ENCODE measurements around the gene STOM.

STOM gene

DNA sequence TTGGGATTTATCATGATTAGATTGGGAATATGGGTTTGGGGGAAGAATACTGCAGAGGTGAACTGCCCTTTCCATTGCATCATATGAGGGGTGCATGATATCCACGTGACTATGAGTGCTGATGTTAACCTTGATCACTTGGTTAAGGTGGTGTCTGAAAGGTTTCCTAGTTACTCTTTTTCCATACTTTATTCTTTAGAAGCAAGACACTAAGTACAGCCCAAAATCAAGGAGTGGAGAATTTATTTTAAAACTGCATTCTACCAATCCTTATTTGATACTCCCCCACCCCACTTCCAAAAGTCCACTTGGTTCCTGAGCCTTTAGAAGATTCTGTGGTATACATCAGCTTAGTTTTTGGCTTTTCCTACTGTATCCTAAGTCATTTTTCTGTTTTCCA, 20.3 kb upstream of the STOM start:
- Histone ChIP-seq H3K4me3 (ENCODE audit: low read depth in 1 of 2, low read length in 1 of 2) (no peak overlapping the region), H3K27me3 (no peaks in the 10 kb centered on the region), H3K9me3 (no peaks in the 10 kb centered on the region), H3K4me1 (ENCODE audit: control insufficient read depth in 1 of 2, insufficient read depth in 1 of 2, low read depth in 1 of 2, low read length in 1 of 2) (peaks cover 25 to 37% of the 10 kb centered on the region in 2 experiments), H3K36me3 (no peaks in the 10 kb centered on the region), H3K27ac (no peak overlapping the region)
- TF ChIP-seq, protein P1, sequence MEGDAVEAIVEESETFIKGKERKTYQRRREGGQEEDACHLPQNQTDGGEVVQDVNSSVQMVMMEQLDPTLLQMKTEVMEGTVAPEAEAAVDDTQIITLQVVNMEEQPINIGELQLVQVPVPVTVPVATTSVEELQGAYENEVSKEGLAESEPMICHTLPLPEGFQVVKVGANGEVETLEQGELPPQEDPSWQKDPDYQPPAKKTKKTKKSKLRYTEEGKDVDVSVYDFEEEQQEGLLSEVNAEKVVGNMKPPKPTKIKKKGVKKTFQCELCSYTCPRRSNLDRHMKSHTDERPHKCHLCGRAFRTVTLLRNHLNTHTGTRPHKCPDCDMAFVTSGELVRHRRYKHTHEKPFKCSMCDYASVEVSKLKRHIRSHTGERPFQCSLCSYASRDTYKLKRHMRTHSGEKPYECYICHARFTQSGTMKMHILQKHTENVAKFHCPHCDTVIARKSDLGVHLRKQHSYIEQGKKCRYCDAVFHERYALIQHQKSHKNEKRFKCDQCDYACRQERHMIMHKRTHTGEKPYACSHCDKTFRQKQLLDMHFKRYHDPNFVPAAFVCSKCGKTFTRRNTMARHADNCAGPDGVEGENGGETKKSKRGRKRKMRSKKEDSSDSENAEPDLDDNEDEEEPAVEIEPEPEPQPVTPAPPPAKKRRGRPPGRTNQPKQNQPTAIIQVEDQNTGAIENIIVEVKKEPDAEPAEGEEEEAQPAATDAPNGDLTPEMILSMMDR (IDR thresholded peaks at IDR 0.05), result no peak

DNA sequence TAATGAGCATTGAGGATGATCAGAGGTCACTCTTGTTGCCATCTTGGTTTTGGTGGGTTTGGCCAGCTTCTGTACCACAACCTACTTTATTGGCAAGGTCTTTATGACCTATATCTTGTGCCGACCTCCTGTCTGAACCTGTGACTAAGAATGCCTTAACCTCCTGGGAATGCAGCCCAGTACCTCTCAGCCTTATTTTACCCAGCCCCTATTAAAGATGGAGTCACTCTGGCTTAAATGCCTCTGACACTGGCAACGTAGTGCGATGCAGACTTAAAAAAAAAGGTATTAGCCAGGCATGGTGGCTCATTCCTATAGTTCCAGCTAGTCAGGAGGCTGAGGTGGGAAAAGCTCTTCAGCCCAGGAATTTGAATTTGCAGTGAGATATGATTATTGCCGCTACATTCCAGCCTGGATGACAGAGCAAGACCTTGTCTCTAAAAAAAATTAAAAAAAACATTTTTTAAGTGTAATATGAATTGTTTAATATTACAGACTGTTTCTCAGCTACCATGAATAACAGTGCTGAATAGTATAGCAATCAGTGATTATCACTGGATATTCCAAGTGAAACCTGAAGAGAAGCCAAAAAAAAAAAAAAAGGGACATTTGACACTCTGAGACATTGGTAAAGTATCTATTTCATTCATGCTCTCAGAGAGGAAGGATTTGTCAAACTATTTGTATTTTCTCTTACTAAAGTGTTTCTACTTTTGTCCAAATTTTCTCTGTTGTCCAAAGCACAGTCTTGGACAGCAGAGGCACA, 18.3 kb upstream of the STOM start:
- Histone ChIP-seq H3K27me3 (no peaks in the 10 kb centered on the region), H3K4me3 (ENCODE audit: low read depth in 1 of 2, low read length in 1 of 2) (no peak overlapping the region), H3K9me3 (no peaks in the 10 kb centered on the region), H3K27ac (no peak overlapping the region), H3K4me1 (ENCODE audit: control insufficient read depth in 1 of 2, insufficient read depth in 1 of 2, low read depth in 1 of 2, low read length in 1 of 2) (peaks cover 16 to 26% of the 10 kb centered on the region in 2 experiments), H3K36me3 (no peaks in the 10 kb centered on the region)
- TF ChIP-seq, protein P1 (IDR thresholded peaks at IDR 0.05), result no peak

DNA sequence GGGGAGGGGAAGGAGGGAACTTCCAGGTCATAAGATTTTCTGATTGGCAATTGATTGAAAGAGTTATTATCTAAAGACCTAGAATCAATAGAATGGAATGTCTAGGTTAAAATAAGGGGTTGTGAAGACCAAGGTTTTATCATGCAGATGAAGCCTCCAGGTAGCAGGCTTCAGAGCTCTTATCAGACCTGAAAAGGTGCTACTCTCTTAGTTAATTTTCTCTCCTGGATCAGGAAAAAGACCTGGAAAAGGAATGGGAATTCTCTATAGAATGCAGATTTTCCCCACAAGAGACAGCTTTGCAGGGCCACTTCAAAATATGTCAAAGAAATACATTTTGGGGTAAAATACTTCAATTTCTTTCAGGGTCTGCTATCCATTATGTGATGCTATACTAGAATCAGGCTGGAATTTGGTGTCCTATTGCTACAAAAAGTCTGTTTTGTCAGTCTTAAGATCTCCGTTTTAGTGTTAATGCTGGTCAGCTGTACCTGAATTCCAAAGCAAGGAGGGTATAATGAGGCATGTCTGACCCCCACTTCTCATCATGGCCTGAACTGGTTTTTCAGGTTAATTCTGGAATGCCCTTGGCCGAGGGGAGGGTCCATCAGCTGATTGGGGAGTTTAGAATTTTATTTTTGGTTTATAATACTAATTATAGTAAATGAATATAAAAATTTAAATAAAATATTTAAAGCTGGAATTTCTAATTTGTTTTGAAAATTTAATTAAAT, 16.6 kb upstream of the STOM start:
- H3K36me3 ChIP-seq, result no peaks in the 10 kb centered on the region
- no peaks in the 10 kb centered on the region for H3K27me3 ChIP-seq
- H3K4me1 ChIP-seq (ENCODE audit: control insufficient read depth in 1 of 2, insufficient read depth in 1 of 2, low read depth in 1 of 2, low read length in 1 of 2), result peaks cover 15 to 22% of the 10 kb centered on the region in 2 experiments
- no peak overlapping the region for H3K4me3 ChIP-seq (ENCODE audit: low read depth in 1 of 2, low read length in 1 of 2)
- H3K9me3 ChIP-seq, result no peaks in the 10 kb centered on the region
- TF ChIP-seq, protein P1 (IDR thresholded peaks at IDR 0.05), result no peak
- no peak overlapping the region for H3K27ac ChIP-seq

DNA sequence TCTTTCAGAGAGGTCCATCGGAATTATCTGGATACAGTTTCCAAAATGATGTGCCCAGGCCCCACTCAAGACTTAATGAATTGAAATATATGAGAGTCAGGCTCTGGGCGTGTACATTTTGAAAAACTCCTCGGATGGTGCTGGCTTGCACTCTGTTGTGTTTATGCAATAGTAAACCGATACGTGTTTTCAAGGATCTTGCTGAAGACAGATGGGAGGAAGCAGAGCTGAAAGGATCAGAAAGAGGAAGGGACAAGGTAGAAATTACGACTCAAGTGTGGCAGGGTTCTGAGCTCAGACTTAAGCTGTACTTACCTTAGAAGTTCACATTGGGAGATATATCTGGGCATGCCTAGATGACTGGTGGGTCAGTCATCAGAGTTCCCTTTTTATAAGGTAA, 13.7 kb upstream of the STOM start:
- Histone ChIP-seq H3K36me3 (no peaks in the 10 kb centered on the region), H3K4me3 (ENCODE audit: low read depth in 1 of 2, low read length in 1 of 2) (no peak overlapping the region), H3K4me1 (ENCODE audit: control insufficient read depth in 1 of 2, insufficient read depth in 1 of 2, low read depth in 1 of 2, low read length in 1 of 2) (peaks cover 15 to 16% of the 10 kb centered on the region in 2 experiments), H3K9me3 (no peaks in the 10 kb centered on the region), H3K27me3 (no peaks in the 10 kb centered on the region), H3K27ac (peak overlapping the region; percentile 30)
- TF ChIP-seq, protein P1 (IDR thresholded peaks at IDR 0.05), result no peak

DNA sequence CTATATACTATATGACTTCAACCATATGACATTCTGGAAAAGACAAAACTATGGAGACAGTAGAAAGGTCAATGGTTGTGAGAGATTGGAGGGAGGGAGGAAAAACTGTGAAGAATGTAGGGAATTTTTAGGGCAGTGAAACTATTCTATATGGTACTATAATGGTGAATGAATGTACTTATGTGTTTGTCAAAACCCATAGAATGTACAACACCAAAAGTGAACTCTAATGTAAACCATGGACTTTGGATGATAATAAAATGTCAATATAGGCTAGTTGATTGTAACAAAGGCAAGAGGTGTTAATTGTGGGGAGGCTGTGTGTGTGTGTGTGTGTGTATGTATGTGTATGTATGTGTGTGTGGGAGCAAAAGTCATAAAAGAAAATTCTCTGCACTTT, 10.8 kb upstream of the STOM start:
- Histone ChIP-seq H3K27me3 (no peaks in the 10 kb centered on the region), H3K27ac (no peak overlapping the region), H3K4me3 (ENCODE audit: low read depth in 1 of 2, low read length in 1 of 2) (no peak overlapping the region), H3K4me1 (ENCODE audit: control insufficient read depth in 1 of 2, insufficient read depth in 1 of 2, low read depth in 1 of 2, low read length in 1 of 2) (peaks cover 15 to 16% of the 10 kb centered on the region in 2 experiments), H3K9me3 (no peaks in the 10 kb centered on the region), H3K36me3 (no peaks in the 10 kb centered on the region)
- TF ChIP-seq, protein P1 (IDR thresholded peaks at IDR 0.05), result no peak

All from neutrophil (primary cell).